Activated T-helper 1 cell treated with Interleukin-2 at 50 U/mL for 16 hours (primary cell): ENCODE results near the gene MX2.
"Not testable (repeated sequence)": the region's sequence is repeated elsewhere in the genome, so short reads cannot be mapped to it uniquely, and the experiment has no call there.

ENCODE experiments used
- DNase-seq: peaks from one replicate; pipeline ENCODE4 v3.0.0-alpha.2; 2020; ENCODE audit warnings: low read depth

The MX2 gene

GRCh38 chr21:41361786-41362604 is at the start of gene MX2:
TSS of gene MX2 (plus strand) at chr21:41362027. CDS start at chr21:41376907, 14,880 bp downstream.
- DNase-seq, result peak; percentile 66

GRCh38 chr21:41313285-41314164 is 48.3 kb upstream of the MX2 start:
- DNase-seq, result not testable (repeated sequence)

- no peak for DNase-seq
Observed at GRCh38 chr21:41315726-41316125, 46.1 kb upstream of the MX2 start.

GRCh38 chr21:41316200-41317062 is 45.4 kb upstream of the MX2 start, which contains the start of gene FAM3B:
TSS of gene FAM3B (plus strand) at chr21:41316801. CDS start at chr21:41316880, 79 bp downstream.
- DNase-seq, result no peak

- no peak for DNase-seq
Observed at GRCh38 chr21:41317063-41317392, 44.8 kb upstream of the MX2 start.

GRCh38 chr21:41317458-41317857 is 44.4 kb upstream of the MX2 start:
- no peak for DNase-seq

- no peak for DNase-seq
Observed at GRCh38 chr21:41318218-41318617, 43.6 kb upstream of the MX2 start.

- DNase-seq, result no peak
Observed at GRCh38 chr21:41319273-41319672, 42.6 kb upstream of the MX2 start.

- no peak for DNase-seq
Observed at GRCh38 chr21:41321211-41321907, 40.5 kb upstream of the MX2 start.

- no peak for DNase-seq
Observed at GRCh38 chr21:41321908-41322495, 39.8 kb upstream of the MX2 start.

GRCh38 chr21:41322496-41323382 is 39.1 kb upstream of the MX2 start:
- DNase-seq, result no peak

GRCh38 chr21:41325138-41325912 is 36.5 kb upstream of the MX2 start:
- no peak for DNase-seq

GRCh38 chr21:41326414-41327080 is 35.3 kb upstream of the MX2 start:
- DNase-seq, result no peak

GRCh38 chr21:41327753-41328152 is 34.1 kb upstream of the MX2 start:
- no peak for DNase-seq

GRCh38 chr21:41328660-41329607 is 32.9 kb upstream of the MX2 start:
- no peak for DNase-seq

GRCh38 chr21:41333752-41334151 is 28.1 kb upstream of the MX2 start:
- DNase-seq, result no peak

GRCh38 chr21:41337515-41337914 is 24.3 kb upstream of the MX2 start:
- no peak for DNase-seq

- no peak for DNase-seq
Observed at GRCh38 chr21:41338455-41338854, 23.4 kb upstream of the MX2 start.
